AG09309 (cell line): ENCODE results near the gene RTCA.
"Not testable (repeated sequence)": the region's sequence is repeated elsewhere in the genome, so short reads cannot be mapped to it uniquely, and the experiment has no call there.

Source experiments
- DNase-seq: peaks from one replicate; pipeline ENCODE4 v3.0.0-alpha.2; 2010; ENCODE audit warnings: low read depth
- H3K4me3 ChIP-seq: 2 replicates; pipeline ENCODE4 v1.5.1; 2011; ENCODE audit warnings: mild to moderate bottlenecking, low read depth, low read length, moderate library complexity; ENCODE audit not compliant: control insufficient read depth
- CTCF ChIP-seq: IDR thresholded peaks from 2 replicates; pipeline ENCODE4 v1.5.1; 2011; ENCODE audit warnings: mild to moderate bottlenecking, low read depth, low read length, inconsistent platforms; ENCODE audit not compliant: insufficient read depth, control insufficient read depth; ENCODE audit errors: missing control alignments

Gene RTCA

GRCh38 chr1:100323419-100324106, 57.5 kb downstream of the RTCA start:
- TF ChIP-seq CTCF = no peak
- peak; percentile 28 for DNase-seq
- no peak overlapping the region for H3K4me3 ChIP-seq

- DNase-seq = no peak
- no peak for TF ChIP-seq CTCF
- no peak overlapping the region for H3K4me3 ChIP-seq
These were observed 59.7 kb downstream of the RTCA start for GRCh38 chr1:100325415-100326324.

GRCh38 chr1:100326325-100326670, 60.3 kb downstream of the RTCA start:
- not testable (repeated sequence) for DNase-seq, H3K4me3 ChIP-seq

- DNase-seq = no peak
- H3K4me3 ChIP-seq = no peak overlapping the region
- TF ChIP-seq CTCF = no peak
These were observed 62.1 kb downstream of the RTCA start for GRCh38 chr1:100328133-100328532.

GRCh38 chr1:100331146-100331545, 65.1 kb downstream of the RTCA start:
- not testable (repeated sequence) for DNase-seq, H3K4me3 ChIP-seq

GRCh38 chr1:100332331-100332730, 66.3 kb downstream of the RTCA start:
- H3K4me3 ChIP-seq = no peak overlapping the region
- no peak for TF ChIP-seq CTCF
- DNase-seq = no peak

GRCh38 chr1:100335436-100335835, 69.4 kb downstream of the RTCA start:
- no peak for DNase-seq
- no peak for TF ChIP-seq CTCF
- no peak overlapping the region for H3K4me3 ChIP-seq

- H3K4me3 ChIP-seq, DNase-seq: not testable (repeated sequence)
These were observed 71.9 kb downstream of the RTCA start for GRCh38 chr1:100337878-100338277.

- H3K4me3 ChIP-seq, DNase-seq: not testable (repeated sequence)
These were observed 73.7 kb downstream of the RTCA start for GRCh38 chr1:100339735-100340134.
